PC-3 (cell line): ENCODE measurements around the gene OR9A2. TPM values are rescaled to one million over a fixed set of nuclear protein-coding genes. Genes with fewer than 3 reads are reported as not detected.

ENCODE experiments used
- ATAC-seq: fragments of 200-7000 bp; cut with Tn5 transposase; 2 replicates; pipeline ENCODE4 v1.9.1; 2020; ENCODE audit warnings: mild to moderate bottlenecking, moderate library complexity
- BruUV-seq: library from RNA; stranded (reverse); fragments of 400-500 nt; replicated peaks from 2 replicates; lab custom pipeline; 2021; lab: Mats Ljungman, UMichigan
- CTCF ChIA-PET: fragments of 300-600 bp; sonication (Branson Sonifier 250); formaldehyde crosslinking; loops from one replicate; lab custom pipeline; 2022; ENCODE audit warnings: antibody characterized with exemption; lab: Charles Lee
- POLR2A ChIA-PET: fragments of 300-600 bp; sonication (Branson Sonifier 250); formaldehyde crosslinking; loops from one replicate; lab custom pipeline; 2022; ENCODE audit warnings: antibody characterized with exemption; ENCODE audit not compliant: unreplicated experiment; lab: Charles Lee
- DNase-seq: peaks from one replicate; pipeline ENCODE4 v3.0.0-alpha.2; 2015
- H2AFZ ChIP-seq: fragments of 300-600 bp; sonication (generic); 2 replicates; pipeline ENCODE4 v1.6.0; 2016; ENCODE audit warnings: antibody characterized with exemption, low read length
- H3F3A ChIP-seq: fragments of 300-600 bp; sonication (generic); one replicate; pipeline ENCODE4 v1.6.0; 2017; ENCODE audit warnings: antibody characterized with exemption, low read length, control low read depth, mild to moderate bottlenecking; ENCODE audit not compliant: unreplicated experiment
- H3K27ac ChIP-seq: fragments of 300-600 bp; sonication (generic); 2 replicates; pipeline ENCODE4 v1.5.1; 2016; ENCODE audit warnings: mild to moderate bottlenecking, low read length
- H3K27me3 ChIP-seq: fragments of 300-600 bp; sonication (generic); 2 replicates; pipeline ENCODE4 v1.6.1; 2016; ENCODE audit warnings: low read length, mixed read lengths
- H3K36me3 ChIP-seq: fragments of 300-600 bp; sonication (generic); 2 replicates; pipeline ENCODE4 v1.6.1; 2016; ENCODE audit warnings: low read depth, mixed run types, low read length, mixed read lengths
- H3K4me1 ChIP-seq: fragments of 300-600 bp; sonication (generic); 2 replicates; pipeline ENCODE4 v1.5.1; 2016; ENCODE audit warnings: low read length; ENCODE audit not compliant: insufficient read depth
- H3K4me2 ChIP-seq: fragments of 300-600 bp; sonication (generic); 2 replicates; pipeline ENCODE4 v1.6.0; 2016; ENCODE audit warnings: low read length
- H3K4me3 ChIP-seq: fragments of 300-600 bp; sonication (generic); 2 replicates; pipeline ENCODE4 v1.5.1; 2016; ENCODE audit warnings: mild to moderate bottlenecking, low read length, mixed read lengths
- H3K79me2 ChIP-seq: fragments of 300-600 bp; sonication (generic); 2 replicates; pipeline ENCODE4 v1.6.1; 2017; ENCODE audit warnings: low read length, mixed read lengths
- H3K9ac ChIP-seq: fragments of 300-600 bp; sonication (generic); 2 replicates; pipeline ENCODE4 v1.6.0; 2016; ENCODE audit warnings: mild to moderate bottlenecking, low read length
- H3K9me2 ChIP-seq: fragments of 300-600 bp; sonication (generic); replicated peaks from 2 replicates; pipeline ENCODE4 v1.6.1; 2016; ENCODE audit warnings: mixed run types, low read length, mixed read lengths
- H3K9me3 ChIP-seq: fragments of 300-600 bp; sonication (generic); 2 replicates; pipeline ENCODE4 v1.6.1; 2016; ENCODE audit warnings: low read length, mixed read lengths
- H4K20me1 ChIP-seq: fragments of 300-600 bp; sonication (generic); 2 replicates; pipeline ENCODE4 v1.6.1; 2016; ENCODE audit warnings: low read length, mixed read lengths
- CTCF ChIP-seq: fragments of 300-600 bp; sonication (generic); conservative IDR thresholded peaks from 2 replicates; pipeline ENCODE4 v1.5.1; 2017; ENCODE audit warnings: antibody characterized with exemption, low read depth, mild to moderate bottlenecking, low read length
- EZH2 ChIP-seq: fragments of 300-600 bp; sonication (generic); IDR thresholded peaks from one replicate; pipeline ENCODE4 v1.6.1; 2017; ENCODE audit warnings: antibody characterized with exemption, mild to moderate bottlenecking, low read length; ENCODE audit not compliant: unreplicated experiment
- EZH2phosphoT487 ChIP-seq: fragments of 300-600 bp; sonication (generic); IDR thresholded peaks from 2 replicates; pipeline ENCODE4 v1.6.1; 2018; ENCODE audit warnings: mild to moderate bottlenecking, antibody characterized with exemption, low read length, borderline replicate concordance
- intact Hi-C: fragments of 100-400 bp; cut with micrococcal nuclease; formaldehyde crosslinking; loops from 2 replicates; pipeline ENCODE4 v1.9.0; 2023
- total RNA-seq: library from RNA; depleted of rRNA; stranded (reverse); fragments of >200 nt; gene quantifications from 2 replicates; pipeline ENCODE4 v1.2.3, GENCODE V29; 2014

Gene OR9A2
- total RNA-seq, 1 experiment from 2014 or later: not detected

DNA sequence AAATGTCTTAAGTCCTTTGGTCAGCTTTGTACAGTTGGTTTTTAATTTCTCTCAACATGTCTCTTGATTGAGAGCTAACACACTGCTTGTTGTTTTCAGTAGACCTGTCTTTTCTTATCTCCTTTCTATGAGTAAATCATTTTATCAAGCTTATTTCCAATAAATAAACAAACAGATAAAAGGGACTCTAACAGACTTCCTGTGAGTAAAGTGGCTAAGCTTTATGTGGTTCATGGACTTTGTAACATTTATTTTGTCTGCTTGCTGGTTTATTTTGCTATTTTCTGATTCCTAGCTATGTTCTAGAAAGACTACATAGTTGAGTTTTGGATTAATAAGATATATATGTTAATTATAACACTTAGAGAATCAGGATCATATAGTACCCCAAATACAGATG, 27.1 kb downstream of the OR9A2 start:
- H4K20me1 ChIP-seq: no peaks in the 10 kb centered on the region
- no peaks in the 10 kb centered on the region for H3F3A ChIP-seq
- no peaks in the 10 kb centered on the region for H3K9me3 ChIP-seq
- no peak overlapping the region for H3K9ac ChIP-seq
- H2AFZ ChIP-seq: no peak overlapping the region
- ATAC-seq (no peak), DNase-seq (no peak)
- H3K79me2 ChIP-seq: no peaks in the 10 kb centered on the region
- no TSS peak for BruUV-seq
- ChIA-PET CTCF (no interaction called here), POLR2A (no interaction called here)
- no peaks in the 10 kb centered on the region for H3K9me2 ChIP-seq
- no peak overlapping the region for H3K27ac ChIP-seq
- intact Hi-C loops: loop anchor here (10.0 kb wide), 3 partner anchors 365 to 465 kb away; no protein-coding TSS in a partner anchor
- TF ChIP-seq EZH2: no peak
- TF ChIP-seq EZH2phosphoT487: no peak
- TF ChIP-seq CTCF: no peak
- H3K4me3 ChIP-seq: no peak overlapping the region
- peaks cover 19% of the 10 kb centered on the region for H3K27me3 ChIP-seq
- no peaks in the 10 kb centered on the region for H3K36me3 ChIP-seq
- H3K4me2 ChIP-seq: no peak overlapping the region
- peaks cover 10% of the 10 kb centered on the region; the same call in 1 of the 2 replicates for H3K4me1 ChIP-seq

DNA sequence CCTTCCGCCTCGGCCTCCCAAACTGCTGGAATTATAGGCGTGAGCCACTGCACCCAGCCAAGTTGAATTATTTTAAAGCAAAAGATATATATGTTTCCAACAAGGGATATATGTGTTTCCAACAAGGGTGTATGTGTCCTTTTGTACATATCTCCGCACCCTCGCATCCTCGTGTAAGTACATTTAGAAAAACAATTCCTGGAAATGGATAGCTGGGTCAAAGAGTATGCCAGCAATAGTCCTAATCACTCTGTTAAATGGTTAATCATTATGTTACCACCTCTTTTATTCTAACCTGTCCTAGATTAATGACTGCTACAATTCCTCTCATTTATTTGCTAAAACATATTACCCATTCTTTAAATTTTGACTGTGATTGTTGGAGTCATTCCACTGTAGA, 28.0 kb downstream of the OR9A2 start:
- ChIA-PET POLR2A (no interaction called here), CTCF (no interaction called here)
- H3K36me3 ChIP-seq: no peaks in the 10 kb centered on the region
- no peaks in the 10 kb centered on the region for H3K9me3 ChIP-seq
- no peaks in the 10 kb centered on the region for H3F3A ChIP-seq
- no peaks in the 10 kb centered on the region for H3K9me2 ChIP-seq
- H3K4me3 ChIP-seq: no peak overlapping the region
- H3K9ac ChIP-seq: no peak overlapping the region
- H3K79me2 ChIP-seq: no peaks in the 10 kb centered on the region
- no peaks in the 10 kb centered on the region for H4K20me1 ChIP-seq
- H3K27ac ChIP-seq: no peak overlapping the region
- no peak overlapping the region for H2AFZ ChIP-seq
- H3K4me2 ChIP-seq: no peak overlapping the region
- no peak for TF ChIP-seq EZH2phosphoT487
- TF ChIP-seq EZH2: no peak
- no peak for TF ChIP-seq CTCF
- H3K4me1 ChIP-seq: peaks cover 10% of the 10 kb centered on the region; the same call in 1 of the 2 replicates
- ATAC-seq (no peak), DNase-seq (no peak)
- intact Hi-C loops: no loop called here
- BruUV-seq: no TSS peak
- H3K27me3 ChIP-seq: peaks cover 14% of the 10 kb centered on the region; the same call in 1 of the 2 replicates

DNA sequence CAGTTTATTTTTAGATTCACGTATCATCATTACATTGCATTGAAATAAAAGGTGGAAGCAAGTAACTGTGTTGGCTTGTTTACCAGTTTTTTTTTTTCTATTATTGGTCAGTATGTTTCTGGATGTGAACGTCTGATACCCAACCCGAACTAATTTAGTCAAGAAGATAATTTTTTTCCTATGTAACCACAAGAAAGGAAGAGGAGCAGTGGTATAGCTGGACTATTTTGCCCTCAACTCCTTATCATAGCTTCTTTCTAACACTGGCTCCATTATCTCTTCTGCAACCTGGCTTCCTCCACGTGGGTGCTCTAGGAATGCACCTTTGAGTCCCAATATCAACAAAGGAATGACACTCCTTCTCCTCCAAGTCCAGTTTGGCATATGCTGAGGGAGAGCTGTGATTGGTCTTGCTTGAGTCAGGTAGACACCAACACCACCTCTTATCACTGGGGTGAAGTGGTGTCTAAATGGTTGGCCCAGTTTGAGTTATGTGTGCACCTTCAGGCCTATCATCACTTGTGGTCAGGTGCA, 29.4 kb downstream of the OR9A2 start:
- ATAC-seq (no peak), DNase-seq (no peak)
- Histone ChIP-seq H2AFZ (no peak overlapping the region), H3K27me3 (peaks cover 14% of the 10 kb centered on the region; the same call in 1 of the 2 replicates), H3K9me2 (no peaks in the 10 kb centered on the region), H3K4me1 (peaks cover 3% of the 10 kb centered on the region; the same call in 1 of the 2 replicates), H3K27ac (no peak overlapping the region), H3K4me3 (no peak overlapping the region), H3K4me2 (no peak overlapping the region), H3K9me3 (no peaks in the 10 kb centered on the region), H3K9ac (no peak overlapping the region), H3K79me2 (no peaks in the 10 kb centered on the region), H3K36me3 (no peaks in the 10 kb centered on the region), H4K20me1 (no peaks in the 10 kb centered on the region), H3F3A (no peaks in the 10 kb centered on the region)
- no TSS peak for BruUV-seq
- ChIA-PET POLR2A (no interaction called here), CTCF (no interaction called here)
- TF ChIP-seq CTCF (no peak), EZH2phosphoT487 (no peak)
- intact Hi-C loops: no loop called here
